B cell (primary cell): ENCODE data around the gene HTR7.

Experiments used
- EZH2 ChIP-seq: IDR thresholded peaks from 2 replicates; pipeline ENCODE4 v1.6.1; 2012; ENCODE audit warnings: borderline replicate concordance, low read depth, mild to moderate bottlenecking, moderate library complexity, low read length; ENCODE audit not compliant: insufficient read depth, poor library complexity, severe bottlenecking
- TF ChIP-seq, protein P1 (sequence below): fragments of 200-600 bp; IDR thresholded peaks from one replicate; pipeline ENCODE4 v1.8.0; 2022; ENCODE audit warnings: antibody characterized with exemption, mild to moderate bottlenecking

DNA sequence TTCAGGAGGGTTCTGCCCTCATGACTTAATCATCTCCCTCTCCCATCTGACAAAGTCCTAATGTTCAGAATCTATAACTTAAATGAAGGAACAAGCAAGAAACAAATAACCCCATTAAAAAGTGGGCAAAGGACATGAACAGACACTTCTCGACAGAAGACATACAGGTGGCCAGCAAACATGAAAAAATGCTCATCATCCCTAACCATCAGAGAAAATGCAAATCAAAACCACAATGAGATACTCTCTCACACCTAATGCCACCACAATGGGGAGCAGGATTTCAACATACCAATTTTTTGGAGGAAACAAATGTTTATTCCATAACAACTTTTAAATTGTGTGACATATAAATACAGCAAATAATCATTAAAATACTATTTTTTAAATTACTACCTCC, 3.0 kb upstream of the HTR7 start:
- no peak for TF ChIP-seq EZH2
- TF ChIP-seq, protein P1, sequence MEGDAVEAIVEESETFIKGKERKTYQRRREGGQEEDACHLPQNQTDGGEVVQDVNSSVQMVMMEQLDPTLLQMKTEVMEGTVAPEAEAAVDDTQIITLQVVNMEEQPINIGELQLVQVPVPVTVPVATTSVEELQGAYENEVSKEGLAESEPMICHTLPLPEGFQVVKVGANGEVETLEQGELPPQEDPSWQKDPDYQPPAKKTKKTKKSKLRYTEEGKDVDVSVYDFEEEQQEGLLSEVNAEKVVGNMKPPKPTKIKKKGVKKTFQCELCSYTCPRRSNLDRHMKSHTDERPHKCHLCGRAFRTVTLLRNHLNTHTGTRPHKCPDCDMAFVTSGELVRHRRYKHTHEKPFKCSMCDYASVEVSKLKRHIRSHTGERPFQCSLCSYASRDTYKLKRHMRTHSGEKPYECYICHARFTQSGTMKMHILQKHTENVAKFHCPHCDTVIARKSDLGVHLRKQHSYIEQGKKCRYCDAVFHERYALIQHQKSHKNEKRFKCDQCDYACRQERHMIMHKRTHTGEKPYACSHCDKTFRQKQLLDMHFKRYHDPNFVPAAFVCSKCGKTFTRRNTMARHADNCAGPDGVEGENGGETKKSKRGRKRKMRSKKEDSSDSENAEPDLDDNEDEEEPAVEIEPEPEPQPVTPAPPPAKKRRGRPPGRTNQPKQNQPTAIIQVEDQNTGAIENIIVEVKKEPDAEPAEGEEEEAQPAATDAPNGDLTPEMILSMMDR = no peak
